ENCODE results near the gene CA12.

Gene CA12

DNA sequence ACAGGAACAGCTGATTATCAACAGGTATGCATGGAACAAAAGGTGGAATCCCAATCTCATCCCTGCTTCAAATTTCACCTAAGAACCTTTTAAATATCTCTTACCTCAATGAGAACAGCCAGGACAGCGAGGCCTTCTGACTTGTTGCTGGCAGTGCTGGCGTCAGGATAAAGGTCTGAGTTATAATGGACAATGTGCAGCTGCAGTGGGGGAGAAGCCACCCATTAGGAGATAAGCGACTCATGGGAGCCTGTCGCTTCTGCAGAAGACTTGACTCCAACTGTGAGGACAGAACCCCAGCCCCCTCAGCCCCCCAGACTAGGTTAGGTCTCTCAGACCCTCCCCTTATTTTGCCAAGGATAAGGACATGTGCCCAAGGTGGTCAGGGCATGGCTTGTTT lies 39.7 kb downstream of the CA12 start:
- Histone ChIP-seq H3K27me3 (peaks cover 2% of the 10 kb centered on the region; the same call in 1 of the 2 replicates), H3K4me1 (peaks cover under 1% of the 10 kb centered on the region; the same call in 1 of the 2 replicates), H3K36me3 (no peaks in the 10 kb centered on the region), H3K4me3 (ENCODE audit: low read depth, low read length) (no peak overlapping the region), H3K9me3 (no peaks in the 10 kb centered on the region; the same call in 1 of the 2 replicates)
- no peak for TF ChIP-seq CTCF (IDR thresholded peaks at IDR 0.05; ENCODE audit: low read depth, low read length)
- DNase-seq, result no peak

DNA sequence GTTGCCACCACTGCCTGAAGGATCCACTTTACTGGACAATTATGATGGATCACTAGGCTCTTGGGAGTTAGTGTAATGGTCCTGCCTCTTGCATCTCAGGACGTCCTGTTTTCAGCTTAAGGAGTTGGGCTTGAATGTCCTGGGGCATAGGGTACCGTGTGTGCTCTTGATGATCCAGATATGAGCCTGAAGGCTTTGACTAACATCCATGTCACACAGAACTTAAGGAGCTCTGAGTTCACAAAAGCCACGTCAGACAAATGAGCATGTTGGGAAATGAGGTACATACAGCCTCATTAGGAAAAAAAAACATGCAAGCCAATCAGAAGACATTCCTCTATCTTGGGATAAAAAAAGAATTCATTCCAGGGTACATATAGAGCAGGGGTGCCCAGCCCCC lies 40.8 kb downstream of the CA12 start:
- Histone ChIP-seq H3K27me3 (peaks cover 2% of the 10 kb centered on the region; the same call in 1 of the 2 replicates), H3K4me1 (no peaks in the 10 kb centered on the region), H3K36me3 (no peaks in the 10 kb centered on the region), H3K9me3 (no peaks in the 10 kb centered on the region; the same call in 1 of the 2 replicates), H3K4me3 (ENCODE audit: low read depth, low read length) (no peak overlapping the region)
- DNase-seq, result no peak
- TF ChIP-seq CTCF (IDR thresholded peaks at IDR 0.05; ENCODE audit: low read depth, low read length), result no peak

DNA sequence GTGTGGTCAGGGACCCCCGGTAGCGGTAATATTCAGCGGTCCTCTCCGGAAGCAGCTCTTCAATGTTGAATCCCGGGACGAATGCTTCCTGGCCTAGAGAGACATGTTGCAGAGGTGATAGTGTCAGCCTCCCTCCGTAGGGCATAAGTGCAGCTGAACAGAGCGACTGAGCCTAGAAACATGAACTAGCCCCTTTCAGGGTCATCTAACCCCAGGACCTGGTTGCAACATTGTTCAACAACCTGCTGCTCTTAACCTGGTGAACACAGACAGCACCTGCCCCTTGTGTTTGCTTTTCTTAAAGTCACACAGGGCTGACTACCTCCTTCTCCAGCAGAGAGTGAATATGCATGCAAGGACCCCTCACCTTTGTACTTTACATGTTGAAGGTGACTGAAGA lies 41.3 kb downstream of the CA12 start:
- no peak for TF ChIP-seq CTCF (IDR thresholded peaks at IDR 0.05; ENCODE audit: low read depth, low read length)
- Histone ChIP-seq H3K36me3 (no peaks in the 10 kb centered on the region), H3K4me1 (no peaks in the 10 kb centered on the region), H3K4me3 (ENCODE audit: low read depth, low read length) (no peak overlapping the region), H3K9me3 (no peaks in the 10 kb centered on the region; the same call in 1 of the 2 replicates), H3K27me3 (peaks cover 2% of the 10 kb centered on the region; the same call in 1 of the 2 replicates)
- DNase-seq, result no peak

- Histone ChIP-seq H3K9me3 (no peaks in the 10 kb centered on the region; the same call in 1 of the 2 replicates), H3K4me3 (ENCODE audit: low read depth, low read length) (no peak overlapping the region), H3K4me1 (peaks cover 5% of the 10 kb centered on the region), H3K36me3 (no peaks in the 10 kb centered on the region), H3K27me3 (peaks cover 2% of the 10 kb centered on the region; the same call in 1 of the 2 replicates)
- no peak for DNase-seq
- no peak for TF ChIP-seq CTCF (IDR thresholded peaks at IDR 0.05; ENCODE audit: low read depth, low read length)
Observed at GRCh38 chr15:63339836-63340235, 41.8 kb downstream of the CA12 start.

GRCh38 chr15:63339006-63339766 lies 42.5 kb downstream of the CA12 start:
- no peak for DNase-seq
- Histone ChIP-seq H3K4me3 (ENCODE audit: low read depth, low read length) (no peak overlapping the region), H3K27me3 (no peaks in the 10 kb centered on the region; the same call in 1 of the 2 replicates), H3K4me1 (peaks cover 9% of the 10 kb centered on the region), H3K9me3 (no peaks in the 10 kb centered on the region; the same call in 1 of the 2 replicates), H3K36me3 (no peaks in the 10 kb centered on the region)
- no peak for TF ChIP-seq CTCF (IDR thresholded peaks at IDR 0.05; ENCODE audit: low read depth, low read length)

GRCh38 chr15:63338170-63338569 lies 43.5 kb downstream of the CA12 start:
- DNase-seq, result no peak
- Histone ChIP-seq H3K4me1 (peaks cover 9% of the 10 kb centered on the region), H3K4me3 (ENCODE audit: low read depth, low read length) (no peak overlapping the region), H3K27me3 (no peaks in the 10 kb centered on the region), H3K36me3 (no peaks in the 10 kb centered on the region), H3K9me3 (no peaks in the 10 kb centered on the region; the same call in 1 of the 2 replicates)
- no peak for TF ChIP-seq CTCF (IDR thresholded peaks at IDR 0.05; ENCODE audit: low read depth, low read length)
